ENCODE measurements around the gene ZNF599. TPM values are rescaled to one million over a fixed set of nuclear protein-coding genes. Genes with fewer than 3 reads are reported as not detected.

The ZNF599 gene
- total RNA-seq, 2 experiments from 2014 or later = 3.7 to 5.3 TPM

DNA sequence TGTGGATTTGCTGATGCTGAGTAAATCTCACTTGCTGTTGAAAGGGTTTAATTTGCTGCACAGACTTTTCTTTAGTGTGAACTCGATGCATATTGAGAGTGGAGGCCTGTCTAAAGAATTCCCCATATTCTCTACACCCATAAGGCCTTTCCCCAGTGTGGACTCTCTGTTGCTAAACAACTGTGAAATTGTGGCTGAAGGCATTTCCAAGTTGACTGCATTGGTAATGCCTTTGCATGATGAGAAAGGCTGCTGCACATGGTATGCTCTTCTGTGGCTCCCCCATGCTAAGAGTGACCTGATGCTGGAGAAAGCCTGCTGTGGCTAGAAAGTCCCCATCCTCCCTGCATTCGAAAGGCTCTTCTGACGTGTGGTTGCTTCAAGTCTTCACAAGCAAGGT, 6.6 kb upstream of the ZNF599 start:
- Mint-ChIP-seq H3K4me3 (no peak overlapping the region), H3K36me3 (peaks cover 3% of the 10 kb centered on the region), H3K27me3 (no peaks in the 10 kb centered on the region), H3K27ac (no peak overlapping the region), H3K9me3 (ENCODE audit: low read depth) (peaks cover 15% of the 10 kb centered on the region), H3K4me1 (no peaks in the 10 kb centered on the region)
- no peak for DNase-seq
- no peak for ATAC-seq
- CTCF ChIA-PET = no interaction called here

DNA sequence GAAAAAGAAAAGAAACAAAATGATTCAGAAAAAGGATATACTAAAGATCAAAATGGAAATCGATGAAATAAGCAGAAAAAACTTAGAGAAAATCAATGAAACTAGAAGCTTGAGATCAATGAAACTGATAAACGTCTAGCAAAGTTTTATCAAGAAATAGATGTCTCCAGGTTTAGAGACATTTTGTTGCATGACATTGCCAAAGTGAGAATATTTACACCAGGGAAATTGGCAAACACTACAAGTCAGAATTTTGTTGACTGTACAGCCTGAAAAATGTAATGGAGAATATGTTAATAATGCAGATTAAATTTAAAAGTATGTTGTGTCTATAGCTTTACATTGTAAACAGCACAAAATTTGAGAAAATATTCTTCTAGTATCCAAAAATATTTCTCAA, 5.3 kb upstream of the ZNF599 start:
- no peak for ATAC-seq
- CTCF ChIA-PET = no interaction called here
- H3K9me3 Mint-ChIP-seq (ENCODE audit: low read depth) = peaks cover 16% of the 10 kb centered on the region

DNA sequence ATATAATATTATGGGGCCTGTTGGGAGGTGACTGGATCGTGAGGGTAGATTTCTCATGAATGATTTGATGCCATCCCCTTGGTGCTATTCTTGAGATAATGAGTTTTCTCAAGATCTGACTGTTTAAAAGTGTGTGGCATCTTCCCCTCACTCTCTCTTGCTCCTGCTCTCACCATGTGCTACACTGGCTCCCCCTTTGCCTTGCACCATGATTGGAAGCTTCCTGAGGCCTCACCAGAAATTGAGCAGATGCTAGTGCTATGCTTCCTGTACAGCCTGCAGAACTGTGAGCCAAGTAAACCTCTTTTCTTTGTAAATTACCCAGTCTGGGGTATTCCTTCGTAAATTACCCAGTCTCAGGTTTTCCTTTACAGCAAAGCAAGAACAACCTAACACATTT, 1.8 kb upstream of the ZNF599 start:
- Mint-ChIP-seq H3K27me3 (no peaks in the 10 kb centered on the region), H3K4me1 (peaks cover 16% of the 10 kb centered on the region), H3K9me3 (ENCODE audit: low read depth) (peaks cover 17% of the 10 kb centered on the region), H3K27ac (no peak overlapping the region), H3K4me3 (no peak overlapping the region), H3K36me3 (peaks cover 17% of the 10 kb centered on the region)
- DNase-seq (no peak), ATAC-seq (no peak)
- CTCF ChIA-PET = no interaction called here

More for the DNA sequence above, 5.3 kb upstream of the ZNF599 start:
- no peak for DNase-seq
- peaks cover 4% of the 10 kb centered on the region for H3K36me3 Mint-ChIP-seq
- H3K27ac Mint-ChIP-seq = no peak overlapping the region
- H3K4me1 Mint-ChIP-seq = no peaks in the 10 kb centered on the region
- H3K27me3 Mint-ChIP-seq = no peaks in the 10 kb centered on the region
- no peak overlapping the region for H3K4me3 Mint-ChIP-seq

DNA sequence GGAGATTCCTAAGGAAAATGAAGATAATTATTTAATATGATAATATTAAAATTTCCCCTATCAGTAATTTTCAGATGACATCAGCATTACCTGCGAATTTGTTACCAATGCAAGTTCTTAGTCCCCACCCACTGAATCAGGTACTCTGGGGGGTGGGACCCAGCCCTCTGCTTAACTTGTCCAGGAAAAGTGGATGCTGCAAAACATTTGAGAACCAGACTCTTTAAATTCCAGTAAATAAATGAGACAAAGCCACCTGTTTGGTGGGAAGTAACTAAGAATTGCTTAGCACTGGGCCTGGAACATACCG, 495 bp upstream of the ZNF599 start:
- Mint-ChIP-seq H3K4me1 (peaks cover 16% of the 10 kb centered on the region), H3K27ac (no peak overlapping the region), H3K4me3 (peak overlapping the region; percentile 87), H3K36me3 (peaks cover 22% of the 10 kb centered on the region), H3K9me3 (ENCODE audit: low read depth) (peaks cover 18% of the 10 kb centered on the region), H3K27me3 (no peaks in the 10 kb centered on the region)
- CTCF ChIA-PET = no interaction called here
- DNase-seq = no peak
- ATAC-seq = no peak

DNA sequence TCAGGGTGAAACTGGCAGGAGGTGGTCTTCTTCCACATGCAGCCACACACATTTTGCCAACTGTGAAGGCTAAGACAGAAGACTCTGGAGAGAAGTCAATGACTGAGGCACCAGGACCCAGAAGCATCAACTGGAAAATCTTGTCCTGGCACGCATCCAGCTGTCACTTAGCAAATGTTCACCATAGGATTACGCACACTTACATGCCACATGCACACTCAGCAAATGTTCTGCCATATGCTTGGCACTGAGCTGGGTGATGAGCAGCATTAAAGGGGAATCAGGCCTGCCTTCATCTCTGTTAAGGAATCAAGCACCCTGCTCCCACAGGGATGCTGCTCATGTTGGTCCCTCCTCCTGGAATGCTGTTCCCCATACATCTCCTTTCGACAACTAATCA, 5.1 kb downstream of the ZNF599 start:
- peaks cover 12% of the 10 kb centered on the region for H3K4me1 Mint-ChIP-seq
- DNase-seq = no peak
- peaks cover 61% of the 10 kb centered on the region for H3K36me3 Mint-ChIP-seq
- CTCF ChIA-PET = no interaction called here
- ATAC-seq = no peak
- H3K27ac Mint-ChIP-seq = no peak overlapping the region
- no peak overlapping the region for H3K4me3 Mint-ChIP-seq
- no peaks in the 10 kb centered on the region for H3K27me3 Mint-ChIP-seq
- peaks cover 23% of the 10 kb centered on the region for H3K9me3 Mint-ChIP-seq (ENCODE audit: low read depth)

DNA sequence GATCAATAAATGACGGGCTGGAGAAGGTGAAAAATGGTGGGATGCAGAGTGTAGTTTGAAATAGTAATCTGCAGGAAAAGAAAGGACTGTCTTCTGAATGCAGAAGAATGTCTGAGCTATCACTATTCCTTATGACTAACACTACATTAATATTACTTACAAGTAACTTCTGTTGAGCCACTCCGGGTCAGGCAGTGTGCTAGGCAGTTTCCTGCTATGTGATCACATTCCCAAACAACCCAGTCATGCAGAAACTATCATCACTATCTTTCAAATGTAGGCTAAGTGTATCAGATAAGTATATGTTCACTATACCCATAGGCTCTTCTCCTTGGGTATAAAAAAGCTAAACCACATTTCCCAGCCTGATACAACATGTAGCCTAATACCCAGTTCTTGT, 6.6 kb downstream of the ZNF599 start:
- Mint-ChIP-seq H3K36me3 (peaks cover 67% of the 10 kb centered on the region), H3K27ac (no peak overlapping the region), H3K27me3 (no peaks in the 10 kb centered on the region), H3K9me3 (ENCODE audit: low read depth) (peaks cover 31% of the 10 kb centered on the region), H3K4me3 (no peak overlapping the region), H3K4me1 (peaks cover under 1% of the 10 kb centered on the region)
- no peak for ATAC-seq
- no peak for DNase-seq
- CTCF ChIA-PET = no interaction called here

DNA sequence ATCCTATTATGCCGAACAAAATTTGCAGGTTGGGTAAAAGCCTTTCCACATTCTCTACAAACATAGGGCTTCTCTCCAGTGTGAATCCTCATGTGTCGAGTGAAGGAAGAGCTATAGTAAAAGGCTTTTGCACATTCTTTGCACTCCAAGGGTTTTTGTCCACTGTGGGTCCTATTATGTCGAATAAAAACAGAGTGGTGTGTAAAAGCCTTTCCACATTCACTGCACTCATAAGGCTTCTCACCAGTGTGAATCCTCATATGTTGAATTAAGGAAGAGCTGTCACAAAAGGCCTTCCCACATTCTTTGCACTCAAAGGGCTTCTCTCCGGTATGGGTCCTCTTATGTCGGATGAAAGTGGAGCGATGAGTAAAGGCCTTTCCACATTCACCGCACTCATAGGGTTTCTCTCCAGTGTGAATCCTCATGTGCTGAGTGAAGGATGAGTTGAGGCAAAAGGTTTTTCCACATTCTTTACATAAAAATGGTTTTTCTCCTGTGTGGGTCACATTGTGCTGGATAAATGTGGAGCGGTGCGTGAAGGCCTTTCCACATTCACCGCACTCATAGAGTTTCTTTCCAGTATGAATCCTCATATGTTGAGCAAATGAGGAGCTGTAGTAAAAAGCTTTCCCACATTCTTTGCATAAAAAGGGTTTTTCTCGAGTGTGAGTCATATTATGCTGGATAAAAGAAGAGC, 13.6 kb downstream of the ZNF599 start:
- peaks cover 38% of the 10 kb centered on the region for H3K36me3 Mint-ChIP-seq
- CTCF ChIA-PET = no interaction called here

DNA sequence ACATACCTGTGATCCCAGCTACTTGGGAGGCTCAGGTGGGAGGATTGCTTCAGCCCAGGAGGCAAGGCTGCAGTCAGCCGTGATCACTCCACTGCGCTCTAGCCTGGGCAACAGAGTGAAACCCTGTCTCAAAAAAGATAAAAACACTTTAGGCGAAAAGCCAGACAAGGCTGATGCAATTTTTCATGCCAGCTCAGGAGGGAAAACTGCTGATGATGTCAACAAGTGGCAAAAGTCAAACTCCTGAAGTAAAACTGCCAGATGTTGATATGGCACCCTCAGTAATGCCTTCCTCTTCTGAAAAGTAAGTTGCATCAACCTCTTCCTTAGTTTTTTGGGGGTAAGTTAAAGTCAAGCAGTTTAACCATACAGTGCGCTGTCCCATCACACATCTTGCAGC, 15.6 kb downstream of the ZNF599 start:
- H3K27me3 Mint-ChIP-seq = no peaks in the 10 kb centered on the region
- no peak overlapping the region for H3K27ac Mint-ChIP-seq
- H3K9me3 Mint-ChIP-seq (ENCODE audit: low read depth) = peaks cover 63% of the 10 kb centered on the region
- CTCF ChIA-PET = no interaction called here
- DNase-seq = no peak
- no peaks in the 10 kb centered on the region for H3K4me1 Mint-ChIP-seq
- peaks cover 32% of the 10 kb centered on the region for H3K36me3 Mint-ChIP-seq
- H3K4me3 Mint-ChIP-seq = no peak overlapping the region
- ATAC-seq = no peak

More for the DNA sequence above, 13.6 kb downstream of the ZNF599 start:
- H3K4me3 Mint-ChIP-seq = no peak overlapping the region
- H3K9me3 Mint-ChIP-seq (ENCODE audit: low read depth) = peaks cover 59% of the 10 kb centered on the region
- H3K27me3 Mint-ChIP-seq = no peaks in the 10 kb centered on the region
- no peak for DNase-seq
- H3K27ac Mint-ChIP-seq = no peak overlapping the region
- no peaks in the 10 kb centered on the region for H3K4me1 Mint-ChIP-seq
- no peak for ATAC-seq

DNA sequence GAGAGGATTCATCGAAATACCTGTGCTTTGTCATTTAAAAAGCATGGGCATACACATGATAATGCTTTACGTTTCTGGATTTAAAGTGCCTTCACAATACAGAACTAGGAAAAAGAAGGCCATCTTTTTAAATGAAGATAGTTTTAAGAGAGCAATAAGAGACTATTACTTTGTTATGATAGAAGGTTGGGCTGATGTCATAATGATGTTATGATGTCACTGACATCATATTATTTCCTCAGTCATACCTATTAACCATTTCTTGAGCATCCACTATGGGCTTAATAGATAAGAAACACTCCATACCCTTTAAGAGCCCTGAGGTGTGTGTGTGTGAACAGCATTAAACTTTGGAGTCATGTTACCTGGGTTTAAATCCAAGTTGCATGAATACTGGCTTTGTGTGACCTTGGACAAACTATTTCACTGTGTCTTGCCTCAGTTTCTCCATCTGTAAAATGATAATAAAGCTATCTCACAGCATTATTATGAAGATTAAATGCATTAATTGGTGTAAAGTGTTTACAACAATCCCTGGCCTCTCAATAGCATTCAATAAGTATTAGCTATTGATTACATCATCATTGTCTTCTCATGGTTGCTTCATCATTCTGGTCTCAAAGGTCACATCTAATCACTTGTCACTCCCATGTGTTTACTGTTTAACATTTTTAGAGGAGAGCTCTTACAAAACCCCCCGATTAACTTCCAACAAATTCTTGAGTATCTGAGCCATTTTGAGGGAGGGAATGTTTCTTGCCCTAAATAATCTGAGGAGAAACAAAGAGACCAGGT, 27.9 kb downstream of the ZNF599 start:
- H3K27me3 Mint-ChIP-seq = no peaks in the 10 kb centered on the region
- no peak for ATAC-seq
- H3K9me3 Mint-ChIP-seq (ENCODE audit: low read depth) = peaks cover 36% of the 10 kb centered on the region
- no peak overlapping the region for H3K27ac Mint-ChIP-seq
- peaks cover 18% of the 10 kb centered on the region for H3K36me3 Mint-ChIP-seq
- no peak for DNase-seq
- H3K4me3 Mint-ChIP-seq = no peak overlapping the region
- CTCF ChIA-PET = no interaction called here
- H3K4me1 Mint-ChIP-seq = no peaks in the 10 kb centered on the region

DNA sequence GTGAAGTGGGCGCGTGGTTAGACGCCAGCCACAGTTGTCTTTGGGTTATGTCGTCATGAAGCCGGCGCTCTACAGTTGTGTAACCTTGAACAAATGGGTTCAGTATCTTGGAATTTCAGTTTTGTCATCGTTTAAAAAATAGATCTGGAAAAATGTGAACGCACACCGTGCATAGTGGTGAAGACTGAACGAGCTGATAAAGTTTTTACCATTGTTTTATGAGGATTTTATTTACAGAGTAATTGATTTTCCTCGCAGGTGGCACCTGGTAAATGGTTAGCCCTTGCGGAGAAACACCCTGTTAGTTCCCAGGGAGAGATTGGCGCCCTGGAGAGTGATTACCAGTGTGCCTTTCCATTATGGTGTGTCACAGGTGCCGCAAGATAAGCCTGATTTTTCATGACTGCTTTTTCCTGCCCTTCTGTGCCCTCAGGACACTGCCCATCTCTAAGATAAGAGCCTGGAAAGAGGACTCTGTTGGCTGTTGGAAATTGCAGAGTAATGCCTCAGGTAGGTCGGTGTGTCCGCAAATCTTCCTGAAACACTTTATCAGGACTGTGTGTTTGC, 38.4 kb downstream of the ZNF599 start:
- H3K27ac Mint-ChIP-seq = peak overlapping the region; percentile 84
- CTCF ChIA-PET = no interaction called here
- H3K4me1 Mint-ChIP-seq = peaks cover 22% of the 10 kb centered on the region
- H3K36me3 Mint-ChIP-seq = peaks cover 32% of the 10 kb centered on the region
- ATAC-seq = no peak
- H3K4me3 Mint-ChIP-seq = peak overlapping the region; percentile 83
- no peaks in the 10 kb centered on the region for H3K27me3 Mint-ChIP-seq
- H3K9me3 Mint-ChIP-seq (ENCODE audit: low read depth) = peaks cover 20% of the 10 kb centered on the region
- no peak for DNase-seq

DNA sequence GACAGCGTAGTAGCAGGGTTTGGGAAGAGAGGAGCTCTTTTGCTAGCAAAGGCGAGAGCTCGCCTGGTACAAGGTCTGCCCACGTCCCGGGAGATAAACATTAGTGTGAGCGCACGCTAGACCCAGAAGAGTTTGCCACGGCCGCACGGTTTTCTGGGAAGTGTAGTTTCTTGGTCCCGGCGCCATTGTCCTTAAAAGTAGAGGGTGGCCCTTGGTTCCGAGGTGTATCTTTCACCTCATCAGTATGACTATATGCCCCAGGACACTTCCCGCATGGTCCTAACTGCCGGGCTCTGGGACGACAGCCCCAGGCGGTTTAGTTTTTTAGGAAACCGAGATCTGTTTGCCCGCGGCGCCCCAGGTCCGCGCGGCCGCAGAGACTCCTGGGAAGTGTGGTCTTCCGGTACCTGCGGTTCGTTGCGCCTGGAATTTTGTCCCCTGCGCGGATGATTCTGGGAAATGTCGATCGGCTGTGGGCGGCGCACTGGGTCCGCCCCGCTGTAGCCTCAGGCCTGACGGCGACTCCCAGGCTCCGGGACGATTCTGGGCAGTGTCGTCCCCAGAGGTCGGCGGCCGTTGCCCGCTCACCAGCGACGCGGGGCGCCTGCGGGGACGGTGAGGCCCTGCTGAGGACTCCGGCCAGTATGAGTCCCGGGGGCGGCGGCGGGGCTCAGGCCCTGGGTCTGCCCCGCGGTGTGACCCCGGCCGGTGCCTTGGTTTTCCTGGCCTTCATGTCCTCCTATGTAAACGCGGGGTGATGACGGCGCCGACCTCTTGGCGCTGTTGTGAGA, 39.1 kb downstream of the ZNF599 start, which contains the start of gene ZNF181:
TSS of gene ZNF181 (plus strand) at position 498 of the 791 bp plus-strand sequence. CDS start 795 bp downstream, outside the sequence.
- peaks cover 26% of the 10 kb centered on the region for H3K36me3 Mint-ChIP-seq

DNA sequence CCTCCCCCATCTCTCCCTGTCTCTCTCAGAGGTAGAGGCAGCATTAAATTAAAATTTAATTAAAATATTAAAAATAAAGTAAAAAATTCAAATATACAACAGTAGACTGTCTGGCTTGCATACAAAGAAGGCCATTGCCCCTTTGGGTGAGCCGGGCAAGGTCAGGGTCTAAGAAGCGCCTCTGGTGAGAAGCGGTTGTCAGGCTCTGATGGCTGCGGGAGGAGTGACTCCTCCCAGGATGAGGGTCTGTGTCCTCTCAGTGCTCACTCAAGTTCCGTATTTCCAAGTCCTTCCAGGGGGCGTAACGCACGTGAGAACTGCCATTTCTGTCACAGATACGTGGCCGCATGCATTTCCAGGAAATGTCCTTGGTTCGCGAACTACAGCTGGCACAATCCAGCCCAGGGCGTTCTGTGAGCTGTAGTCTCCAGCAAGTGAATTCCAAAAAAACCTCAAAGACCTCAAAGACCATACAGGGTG, 39.7 kb downstream of the ZNF599 start:
- Mint-ChIP-seq H3K27me3 (no peaks in the 10 kb centered on the region), H3K4me3 (peak overlapping the region; percentile 83), H3K27ac (peak overlapping the region; percentile 84), H3K9me3 (ENCODE audit: low read depth) (peaks cover 14% of the 10 kb centered on the region), H3K36me3 (peaks cover 22% of the 10 kb centered on the region), H3K4me1 (peaks cover 22% of the 10 kb centered on the region)
- peak; percentile 37 for ATAC-seq
- no peak for DNase-seq
- CTCF ChIA-PET = interaction anchor here (0.6 to 1.0 kb wide), 2 partner anchors 240 to 333 kb away, joined by 3 read pairs; no protein-coding TSS in a partner anchor

More for the DNA sequence above, 39.1 kb downstream of the ZNF599 start, which contains the start of gene ZNF181:
- ATAC-seq = peak; percentile 90
- DNase-seq = peak; percentile 90
- Mint-ChIP-seq H3K9me3 (ENCODE audit: low read depth) (peaks cover 17% of the 10 kb centered on the region), H3K4me3 (peak within 1 kb of the TSS; percentile 83), H3K27ac (peak within 1 kb of the TSS; percentile 84), H3K27me3 (no peaks in the 10 kb centered on the region), H3K4me1 (peaks cover 22% of the 10 kb centered on the region)
- CTCF ChIA-PET = interaction anchor here (0.6 to 1.0 kb wide), 2 partner anchors 239 to 333 kb away, joined by 3 read pairs; no protein-coding TSS in a partner anchor

DNA sequence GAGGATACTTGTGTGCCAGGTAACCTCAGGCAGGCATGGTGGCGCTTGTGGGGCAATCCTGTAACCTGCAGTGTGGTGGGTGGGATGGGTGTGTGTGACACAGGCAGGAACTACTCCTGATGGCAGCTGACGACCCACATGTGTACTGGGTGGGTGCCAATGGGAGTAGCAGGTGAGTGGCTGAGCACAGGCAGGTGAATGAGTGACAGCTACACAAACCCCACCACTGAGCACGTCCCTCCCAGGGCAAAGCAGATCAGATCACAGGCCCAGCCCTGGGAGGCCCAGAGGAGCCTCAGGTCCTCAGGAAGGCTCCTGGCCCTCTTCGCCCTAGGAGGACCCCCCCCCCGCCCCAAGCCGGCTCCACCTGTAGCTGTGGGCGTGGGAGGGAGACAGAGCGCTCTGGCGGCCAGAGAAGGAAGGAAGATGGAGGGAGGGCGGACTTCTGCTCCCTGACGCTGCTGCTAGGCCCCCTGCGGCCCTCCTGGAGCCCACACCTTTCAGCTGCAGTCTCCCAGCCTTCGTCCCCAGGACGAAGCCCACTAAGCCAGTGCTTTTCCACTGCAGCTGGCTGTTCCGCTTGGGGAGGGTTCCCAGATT, 40.3 kb downstream of the ZNF599 start:
- DNase-seq (no peak), ATAC-seq (no peak)
- Mint-ChIP-seq H3K9me3 (ENCODE audit: low read depth) (peaks cover 11% of the 10 kb centered on the region), H3K27ac (no peak overlapping the region), H3K4me1 (peaks cover 22% of the 10 kb centered on the region), H3K27me3 (peaks cover 2% of the 10 kb centered on the region), H3K36me3 (peaks cover 19% of the 10 kb centered on the region), H3K4me3 (no peak overlapping the region)
- CTCF ChIA-PET = interaction anchor here (0.6 to 1.0 kb wide), 2 partner anchors 240 to 332 kb away, joined by 3 read pairs; no protein-coding TSS in a partner anchor

Measured in activated CD8-positive, alpha-beta memory T cell treated with anti-CD3 and anti-CD28 coated beads, Interleukin-2, amount 10 ng/mL, durations not matched to agents 7 days and 5 days (primary cell).